SU-DHL-6 (cell line): Measurements from ENCODE around the gene WIPF3.

Experiments
- H2AFZ ChIP-seq: fragments of 200-600 bp; sonication (generic); 2 replicates; pipeline ENCODE4 v1.6.1; 2014; ENCODE audit warnings: low read depth, mild to moderate bottlenecking, moderate library complexity, mixed read lengths, antibody characterized with exemption, low read length; ENCODE audit not compliant: severe bottlenecking
- H3F3A ChIP-seq: fragments of 200-600 bp; shearing (Covaris generic); 2 replicates; pipeline ENCODE4 v1.6.0; 2016; ENCODE audit warnings: antibody characterized with exemption, mild to moderate bottlenecking; ENCODE audit not compliant: insufficient read depth
- H3K27ac ChIP-seq: fragments of 200-600 bp; sonication (generic); 2 replicates; pipeline ENCODE4 v1.5.1; 2016; ENCODE audit warnings: low read depth, mild to moderate bottlenecking, low read length, moderate library complexity, mixed read lengths
- H3K27me3 ChIP-seq: fragments of 200-600 bp; sonication (generic), shearing (Covaris generic); 2 replicates; pipeline ENCODE4 v1.6.0; 2014; ENCODE audit warnings: mild to moderate bottlenecking, low read length
- H3K36me3 ChIP-seq: fragments of 200-600 bp; sonication (generic); 2 replicates; pipeline ENCODE4 v1.6.1; 2014; ENCODE audit warnings: mild to moderate bottlenecking, low read length, mixed read lengths
- H3K4me2 ChIP-seq: fragments of 300-600, 200-600 bp; shearing (Covaris generic), sonication (generic); 2 replicates; pipeline ENCODE4 v1.6.0; 2014; ENCODE audit warnings: low read length, low read depth, mild to moderate bottlenecking; ENCODE audit not compliant: poor library complexity, severe bottlenecking
- H3K4me3 ChIP-seq: fragments of 200-600 bp; sonication (generic); 2 replicates; pipeline ENCODE4 v1.5.1; 2014; ENCODE audit warnings: antibody characterized with exemption, low read length, mild to moderate bottlenecking, mixed read lengths; ENCODE audit not compliant: insufficient read depth, poor library complexity, severe bottlenecking
- H3K79me2 ChIP-seq: fragments of 200-600 bp; sonication (generic); 2 replicates; pipeline ENCODE4 v1.6.1; 2014; ENCODE audit warnings: mild to moderate bottlenecking, low read length, moderate library complexity; ENCODE audit not compliant: insufficient read depth
- H3K9ac ChIP-seq: fragments of 200-600 bp; sonication (generic); 2 replicates; pipeline ENCODE4 v1.7.0; 2014; ENCODE audit warnings: mild to moderate bottlenecking, low read length
- H3K9me2 ChIP-seq: fragments of 200-600 bp; sonication (generic); replicated peaks from 2 replicates; pipeline ENCODE4 v1.6.1; 2014; ENCODE audit warnings: low read length; ENCODE audit not compliant: insufficient read depth
- H3K9me3 ChIP-seq: fragments of 200-600 bp; sonication (generic); 2 replicates; pipeline ENCODE4 v1.6.1; 2014; ENCODE audit warnings: low read length, mixed read lengths; ENCODE audit not compliant: insufficient read depth
- H4K20me1 ChIP-seq: fragments of 200-600 bp; sonication (generic); 2 replicates; pipeline ENCODE4 v1.6.1; 2014; ENCODE audit warnings: low read depth, mild to moderate bottlenecking, antibody characterized with exemption, low read length, moderate library complexity, mixed read lengths
- CTCF ChIP-seq: fragments of 200-600 bp; sonication (generic); IDR thresholded peaks from one replicate; pipeline ENCODE4 v1.5.1; 2017; ENCODE audit warnings: antibody characterized with exemption, mild to moderate bottlenecking, low read length, moderate library complexity; ENCODE audit not compliant: insufficient read depth, poor library complexity, severe bottlenecking
- EZH2phosphoT487 ChIP-seq: fragments of 200-600 bp; sonication (generic), shearing (Covaris generic); conservative IDR thresholded peaks from 2 replicates; pipeline ENCODE4 v1.6.1; 2018; ENCODE audit warnings: mild to moderate bottlenecking, antibody characterized with exemption, low read length, moderate library complexity, mixed read lengths

Gene WIPF3

GRCh38 chr7:29765490-29765889 lies 40.8 kb upstream of the WIPF3 start:
- Histone ChIP-seq H3K9me2 (no peaks in the 10 kb centered on the region), H3K27ac (no peak overlapping the region), H3F3A (no peaks in the 10 kb centered on the region), H3K36me3 (no peaks in the 10 kb centered on the region), H3K9me3 (no peaks in the 10 kb centered on the region), H3K27me3 (no peaks in the 10 kb centered on the region), H3K79me2 (no peaks in the 10 kb centered on the region), H3K4me3 (no peak overlapping the region), H3K4me2 (no peak overlapping the region), H3K9ac (no peak overlapping the region), H2AFZ (no peak overlapping the region), H4K20me1 (no peaks in the 10 kb centered on the region)
- TF ChIP-seq EZH2phosphoT487 (no peak), CTCF (no peak)

- no peaks in the 10 kb centered on the region for H3K36me3 ChIP-seq
- H3K9me2 ChIP-seq, result no peaks in the 10 kb centered on the region
- no peaks in the 10 kb centered on the region for H4K20me1 ChIP-seq
- H2AFZ ChIP-seq, result no peak overlapping the region
- no peaks in the 10 kb centered on the region for H3K79me2 ChIP-seq
- no peak overlapping the region for H3K4me3 ChIP-seq
- no peak overlapping the region for H3K9ac ChIP-seq
- no peak overlapping the region for H3K4me2 ChIP-seq
- no peak overlapping the region for H3K27ac ChIP-seq
- H3K9me3 ChIP-seq, result no peaks in the 10 kb centered on the region
- no peaks in the 10 kb centered on the region for H3K27me3 ChIP-seq
- no peaks in the 10 kb centered on the region for H3F3A ChIP-seq
- TF ChIP-seq CTCF (no peak), EZH2phosphoT487 (no peak)
Observed at GRCh38 chr7:29770371-29770770, 35.9 kb upstream of the WIPF3 start.

- H3F3A ChIP-seq, result no peaks in the 10 kb centered on the region
- H3K79me2 ChIP-seq, result no peaks in the 10 kb centered on the region
- no peaks in the 10 kb centered on the region for H3K27me3 ChIP-seq
- H3K27ac ChIP-seq, result no peak overlapping the region
- no peak overlapping the region for H3K9ac ChIP-seq
- H3K9me2 ChIP-seq, result no peaks in the 10 kb centered on the region
- no peaks in the 10 kb centered on the region for H4K20me1 ChIP-seq
- no peak overlapping the region for H2AFZ ChIP-seq
- H3K4me3 ChIP-seq, result no peak overlapping the region
- H3K36me3 ChIP-seq, result no peaks in the 10 kb centered on the region
- H3K4me2 ChIP-seq, result no peak overlapping the region
- no peak for TF ChIP-seq EZH2phosphoT487
- TF ChIP-seq CTCF, result no peak
- no peaks in the 10 kb centered on the region for H3K9me3 ChIP-seq
Observed at GRCh38 chr7:29771081-29771816, 35.1 kb upstream of the WIPF3 start.
